ENCODE measurements around the gene UBA3. TPM values are rescaled to one million over a fixed set of nuclear protein-coding genes. Genes with fewer than 3 reads are reported as not detected.

Gene UBA3
- total and polyA plus RNA-seq, 11 donors: 45.1 to 117 (median 75.3) TPM

GRCh38 chr3:69059688-69060087, 20.5 kb downstream of the UBA3 start:
- DNase-seq (no peak), ATAC-seq (no peak)
- intact Hi-C loops (cut with DNase I): no loop called here
- Histone ChIP-seq H3K4me1 (peaks cover 0 to 23% (median 0%) of the 10 kb centered on the region in 12 donors), H3K27me3 (no peaks in the 10 kb centered on the region), H3K36me3 (peaks cover 0 to 100% (median 87%) of the 10 kb centered on the region in 9 donors), H3K9me3 (no peaks in the 10 kb centered on the region), H3K27ac (no peak overlapping the region), H3K4me3 (no peak overlapping the region)
- TF ChIP-seq CTCF (IDR thresholded peaks at IDR 0.05) (no peak), POLR2A (IDR thresholded peaks at IDR 0.05) (no peak)

GRCh38 chr3:69058947-69059224, 21.3 kb downstream of the UBA3 start:
- Histone ChIP-seq H3K36me3 (peaks cover 0 to 100% (median 86%) of the 10 kb centered on the region in 9 donors), H3K27ac (peak overlapping the region in 1 of 12 donors; percentile 65), H3K27me3 (no peaks in the 10 kb centered on the region), H3K4me3 (no peak overlapping the region), H3K9me3 (no peaks in the 10 kb centered on the region), H3K4me1 (peaks cover 0 to 17% (median 0%) of the 10 kb centered on the region in 12 donors)
- intact Hi-C loops (cut with DNase I): no loop called here
- DNase-seq: no peak
- WGBS, 4 donors: 89 to 97% (median 94%) methylated on average over 2 of the region's 2 CpGs
- no peak for ATAC-seq
- TF ChIP-seq POLR2A (IDR thresholded peaks at IDR 0.05): no peak
- no peak for TF ChIP-seq CTCF (IDR thresholded peaks at IDR 0.05)

- ATAC-seq (peak in 2 of 4 donors; percentile 41), DNase-seq (no peak)
- H3K9me3 ChIP-seq: no peaks in the 10 kb centered on the region
- WGBS, 4 donors: 88 to 91% (median 89%) methylated on average over 3 of the region's 3 CpGs
- no peak for TF ChIP-seq POLR2A (IDR thresholded peaks at IDR 0.05)
- no peak for TF ChIP-seq CTCF (IDR thresholded peaks at IDR 0.05)
- H3K4me3 ChIP-seq: no peak overlapping the region
- H3K27me3 ChIP-seq: no peaks in the 10 kb centered on the region
- H3K27ac ChIP-seq: peak overlapping the region in 1 of 12 donors; percentile 65
- H3K36me3 ChIP-seq: peaks cover 0 to 100% (median 82%) of the 10 kb centered on the region in 9 donors
- intact Hi-C loops (cut with DNase I): no loop called here
- H3K4me1 ChIP-seq: peaks cover 0 to 16% (median 0%) of the 10 kb centered on the region in 12 donors
Observed at GRCh38 chr3:69058180-69058946, 21.8 kb downstream of the UBA3 start.

DNA sequence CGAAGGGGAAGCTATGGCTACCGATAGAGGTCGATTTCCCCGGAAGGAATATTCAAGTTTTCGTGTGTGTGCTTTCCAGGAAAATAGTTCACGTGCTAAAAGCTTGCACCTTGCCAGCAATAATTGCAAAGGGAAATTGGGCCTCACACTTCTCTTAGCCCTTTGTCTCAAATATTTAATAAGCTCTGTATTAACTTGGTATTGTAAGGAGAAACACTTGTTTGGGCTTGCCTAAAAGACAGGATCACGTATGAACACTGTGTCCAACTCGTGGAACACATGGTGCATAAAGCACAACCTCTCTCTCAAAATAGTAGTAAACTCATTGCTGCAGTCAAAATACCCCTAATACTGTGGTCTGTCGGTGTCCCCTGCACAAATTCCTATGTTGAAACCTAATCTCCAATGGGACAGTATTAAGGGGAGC, 27.7 kb downstream of the UBA3 start:
- Histone ChIP-seq H3K9me3 (no peaks in the 10 kb centered on the region), H3K36me3 (peaks cover 0 to 64% (median 47%) of the 10 kb centered on the region in 9 donors), H3K27me3 (no peaks in the 10 kb centered on the region), H3K4me1 (peaks cover 0 to 37% (median 23%) of the 10 kb centered on the region in 12 donors), H3K27ac (peak overlapping the region in 11 of 12 donors; percentile 71 to 96 (median 94)), H3K4me3 (peak overlapping the region; percentile 64 to 91 (median 86))
- WGBS, 4 donors: 9 to 17% (median 11%) methylated on average over 9 of the region's 9 CpGs
- intact Hi-C loops (cut with DNase I): loop anchor here in 3 of 10 donors (2.0 to 5.0 kb wide), 3 partner anchors 24 to 40 kb away; partner anchors contain the start of gene EOGT (in 1 of the 3)
- TF ChIP-seq CTCF (IDR thresholded peaks at IDR 0.05): no peak
- no peak for TF ChIP-seq POLR2A (IDR thresholded peaks at IDR 0.05)
- ATAC-seq: peak in 2 of 4 donors; percentile 2 to 18
- no peak for DNase-seq
